NK-92 (cell line): ENCODE results near the gene NR1D1.

Experiments used
- DNase-seq: peaks from one replicate; lab custom pipeline; 2025; ENCODE audit not compliant: unreplicated experiment; lab: John Stamatoyannopoulos, UW

NR1D1 gene

GRCh38 chr17:40063901-40064531 is 36.4 kb downstream of the NR1D1 start:
- no peak for DNase-seq

GRCh38 chr17:40063187-40063771 is 37.1 kb downstream of the NR1D1 start:
- DNase-seq, result no peak

- DNase-seq, result no peak
These were observed 37.8 kb downstream of the NR1D1 start, which contains the start of gene THRA for GRCh38 chr17:40062329-40063186. Gene THRA, plus strand, starts transcription at chr17:40062965. Its CDS starts 11,524 bp downstream, at chr17:40074489.

- no peak for DNase-seq
These were observed 38.8 kb downstream of the NR1D1 start for GRCh38 chr17:40061609-40062038.

GRCh38 chr17:40060887-40061608 is 39.3 kb downstream of the NR1D1 start:
- DNase-seq, result no peak

- no peak for DNase-seq
These were observed 40.5 kb downstream of the NR1D1 start for GRCh38 chr17:40059729-40060475.

GRCh38 chr17:40058865-40059264 is 41.5 kb downstream of the NR1D1 start:
- no peak for DNase-seq

- DNase-seq, result no peak
These were observed 42.1 kb downstream of the NR1D1 start for GRCh38 chr17:40058186-40058784.

- DNase-seq, result no peak
These were observed 43.9 kb downstream of the NR1D1 start for GRCh38 chr17:40056379-40057015.
